H1 (cell line): Measurements from ENCODE around the gene ZBTB44. TPM values are rescaled to one million over a fixed set of nuclear protein-coding genes. Genes with fewer than 3 reads are reported as not detected.

ENCODE experiments used
- CTCF ChIA-PET: fragments of 300-600 bp; sonication (Branson Sonifier 250); formaldehyde crosslinking; loops from one replicate; lab custom pipeline; 2021; ENCODE audit not compliant: partially characterized antibody; lab: Charles Lee
- POLR2A ChIA-PET: fragments of 300-600 bp; sonication (Branson Sonifier 250); formaldehyde crosslinking; loops from one replicate; lab custom pipeline; 2021; ENCODE audit warnings: inconsistent platforms; ENCODE audit not compliant: partially characterized antibody; lab: Charles Lee
- DNase-seq, 2 experiments: peaks; one replicate each; pipeline versions ENCODE4 v3.0.0 to v3.0.0-alpha.2; 2010 to 2022; ENCODE audit warnings: low spot score in 2 of 2, low read depth in 1 of 2, mixed read lengths in 1 of 2
- FAIRE-seq: peaks from 2 replicates; lab custom pipeline; 2011; peaks lifted over from hg19 to GRCh38; lab: Jason Lieb, UNC
- H2AFZ ChIP-seq: 2 replicates; pipeline ENCODE4 v1.8.1; 2012; ENCODE audit warnings: low read length, inconsistent platforms
- H2AK5ac ChIP-seq: 2 replicates; pipeline ENCODE4 v1.6.1; 2013; ENCODE audit warnings: low read depth, low read length
- H2BK120ac ChIP-seq: replicated peaks from 2 replicates; pipeline ENCODE3; 2013; ENCODE audit warnings: low read depth, low read length, inconsistent platforms
- H2BK12ac ChIP-seq: 2 replicates; pipeline ENCODE4 v1.6.1; 2013; ENCODE audit warnings: low read depth, low read length
- H2BK15ac ChIP-seq: 2 replicates; pipeline ENCODE4 v1.6.1; 2013; ENCODE audit warnings: low read length
- H2BK20ac ChIP-seq: 2 replicates; pipeline ENCODE4 v1.6.1; 2013; ENCODE audit warnings: low read length
- H2BK5ac ChIP-seq: 2 replicates; pipeline ENCODE4 v1.6.1; 2013; ENCODE audit warnings: low read depth, low read length
- H3K14ac ChIP-seq: 2 replicates; pipeline ENCODE4 v1.6.1; 2013; ENCODE audit warnings: inconsistent platforms; ENCODE audit not compliant: insufficient read length
- H3K18ac ChIP-seq: 2 replicates; pipeline ENCODE4 v1.6.1; 2013; ENCODE audit warnings: low read length; ENCODE audit errors: extremely low read depth
- H3K23ac ChIP-seq: 2 replicates; pipeline ENCODE4 v1.6.1; 2013; ENCODE audit warnings: inconsistent platforms; ENCODE audit not compliant: insufficient read length
- H3K23me2 ChIP-seq: 2 replicates; pipeline ENCODE4 v1.6.1; 2013; ENCODE audit warnings: low read depth, low read length
- H3K27ac ChIP-seq: 2 replicates; pipeline ENCODE4 v1.6.1; 2011; ENCODE audit warnings: low read depth, low read length, inconsistent platforms
- H3K27me3 ChIP-seq, 4 experiments: replicated peaks in 1 of 4; 1 replicate in 1 of 4; 2 replicates in 3 of 4; pipeline versions ENCODE4 v1.6.1 to v1.8.1; 2011 to 2013; ENCODE audit warnings: low read length in 3 of 4, mild to moderate bottlenecking in 3 of 4, inconsistent platforms in 2 of 4, mixed read lengths in 2 of 4, moderate library complexity in 1 of 4; ENCODE audit not compliant: control insufficient read depth in 3 of 4, insufficient read depth in 3 of 4; ENCODE audit errors: extremely low read depth in 1 of 4
- H3K36me3 ChIP-seq, 4 experiments: 2 replicates each; pipeline versions ENCODE4 v1.6.1 to v1.8.1; 2011 to 2013; ENCODE audit warnings: mild to moderate bottlenecking in 4 of 4, low read length in 3 of 4, moderate library complexity in 2 of 4, control low read depth in 1 of 4, inconsistent platforms in 1 of 4; ENCODE audit not compliant: insufficient read depth in 4 of 4, control insufficient read depth in 2 of 4
- H3K4ac ChIP-seq: replicated peaks from 2 replicates; pipeline ENCODE3; 2013; ENCODE audit warnings: low read length, low read depth, mixed read lengths, inconsistent platforms; ENCODE audit not compliant: insufficient read length
- H3K4me1 ChIP-seq, 4 experiments: replicated peaks in 1 of 4; 1 replicate in 1 of 4; 2 replicates in 3 of 4; pipeline versions ENCODE4 v1.6.1 to v1.8.1; 2011 to 2013; ENCODE audit warnings: low read length in 3 of 4, inconsistent platforms in 2 of 4, mixed read lengths in 1 of 4; ENCODE audit not compliant: insufficient read depth in 4 of 4, control insufficient read depth in 3 of 4
- H3K4me2 ChIP-seq, 2 experiments: 2 replicates each; pipeline versions ENCODE4 v1.6.1 to v1.8.1; 2011 to 2013; ENCODE audit warnings: low read depth in 2 of 2, low read length in 2 of 2, control low read depth in 1 of 2, inconsistent platforms in 1 of 2, mild to moderate bottlenecking in 1 of 2; ENCODE audit not compliant: insufficient read depth in 1 of 2
- H3K4me3 ChIP-seq, 4 experiments: fragments of 200-600, 300-600 bp in 1 of 4; sonication (generic), shearing (Covaris generic), sonication (Bioruptor Twin) in 1 of 4; 2 replicates each; pipeline versions ENCODE4 v1.5.1 to v1.8.1; 2011 to 2016; ENCODE audit warnings: low read length in 4 of 4, low read depth in 3 of 4, control low read depth in 2 of 4, inconsistent platforms in 2 of 4, mild to moderate bottlenecking in 2 of 4, mixed read lengths in 1 of 4, moderate library complexity in 1 of 4; ENCODE audit not compliant: insufficient read depth in 2 of 4; ENCODE audit errors: extremely low read depth in 1 of 4
- H3K56ac ChIP-seq: replicated peaks from 2 replicates; pipeline ENCODE3; 2013; ENCODE audit warnings: low read depth, mild to moderate bottlenecking, mixed read lengths, low read length, inconsistent platforms; ENCODE audit not compliant: insufficient read length
- H3K79me1 ChIP-seq: 2 replicates; pipeline ENCODE4 v1.6.1; 2013; ENCODE audit warnings: low read depth, low read length, control low read depth
- H3K79me2 ChIP-seq, 2 experiments: 2 replicates each; pipeline versions ENCODE4 v1.6.1 to v1.8.1; 2012 to 2013; ENCODE audit warnings: low read length in 2 of 2, mild to moderate bottlenecking in 2 of 2, inconsistent platforms in 1 of 2; ENCODE audit not compliant: insufficient read depth in 2 of 2, control insufficient read depth in 1 of 2
- H3K9ac ChIP-seq, 4 experiments: replicated peaks in 1 of 4; 1 replicate in 1 of 4; 2 replicates in 3 of 4; pipeline versions ENCODE4 v1.6.1 to v1.8.1; 2011 to 2013; ENCODE audit warnings: low read depth in 3 of 4, low read length in 3 of 4, control low read depth in 2 of 4, mild to moderate bottlenecking in 2 of 4, moderate library complexity in 2 of 4, inconsistent platforms in 1 of 4; ENCODE audit errors: extremely low read depth in 1 of 4
- H3K9me3 ChIP-seq, 2 experiments: 2 replicates each; pipeline versions ENCODE4 v1.6.1 to v1.8.1; 2012 to 2013; ENCODE audit warnings: mild to moderate bottlenecking in 2 of 2, moderate library complexity in 2 of 2, control low read depth in 1 of 2, inconsistent platforms in 1 of 2, low read depth in 1 of 2, low read length in 1 of 2, mixed read lengths in 1 of 2; ENCODE audit not compliant: insufficient read depth in 2 of 2
- H4K20me1 ChIP-seq, 2 experiments: replicated peaks in 1 of 2; 2 replicates each; pipeline versions ENCODE3 to v1.8.1; 2011 to 2013; ENCODE audit warnings: inconsistent platforms in 2 of 2, low read length in 2 of 2, mild to moderate bottlenecking in 1 of 2; ENCODE audit not compliant: insufficient read depth in 2 of 2, control insufficient read depth in 1 of 2
- H4K5ac ChIP-seq: 2 replicates; pipeline ENCODE4 v1.6.1; 2013; ENCODE audit warnings: low read length, low read depth, mixed read lengths, inconsistent platforms; ENCODE audit not compliant: insufficient read length
- H4K8ac ChIP-seq: 2 replicates; pipeline ENCODE4 v1.8.0; 2013; ENCODE audit warnings: mild to moderate bottlenecking, moderate library complexity, low read length, inconsistent platforms; ENCODE audit not compliant: insufficient read depth; ENCODE audit errors: extremely low read depth
- H4K91ac ChIP-seq: replicated peaks from 2 replicates; pipeline ENCODE3; 2013; ENCODE audit warnings: low read length, mixed read lengths, inconsistent platforms; ENCODE audit not compliant: insufficient read length
- RBBP5 ChIP-seq: IDR thresholded peaks from 2 replicates; pipeline ENCODE4 v1.7.1; 2012; ENCODE audit warnings: low read depth, mild to moderate bottlenecking, inconsistent platforms, low read length, moderate library complexity, borderline replicate concordance
- RXRA ChIP-seq: IDR thresholded peaks from 2 replicates; pipeline ENCODE4 v1.6.1; 2011; ENCODE audit warnings: low read depth, mild to moderate bottlenecking, low read length, moderate library complexity; ENCODE audit not compliant: insufficient read depth
- SP1 ChIP-seq: IDR thresholded peaks from 2 replicates; pipeline ENCODE4 v1.6.1; 2011; ENCODE audit warnings: low read depth, low read length
- WGBS, 2 experiments: shearing (Covaris generic) in 1 of 2; methylation state at CpG; one replicate each; pipeline versions ENCODE4 v1.1.6 to v1.1.7; 2013 to 2015; ENCODE audit warnings: low lambda C conversion rate in 2 of 2, mixed read lengths in 2 of 2, inconsistent platforms in 1 of 2, low coverage in 1 of 2, missing lambda C conversion rate in 1 of 2; ENCODE audit not compliant: insufficient replicate concordance in 2 of 2, insufficient coverage in 1 of 2, insufficient read length in 1 of 2; ENCODE audit errors: extremely low coverage in 1 of 2, missing lambda C conversion rate in 1 of 2; 5-methylcytosine and 5-hydroxymethylcytosine counted together
- polyA plus RNA-seq, 7 experiments: library from polyadenylated mRNA; depleted of rRNA in 3 of 7; stranded (reverse) in 5 of 7; unstranded in 2 of 7; fragments of >200 nt in 5 of 7; fragments of 200-250 nt in 2 of 7; gene quantifications; 1 replicate in 5 of 7; 2 replicates in 1 of 7; 4 replicates in 1 of 7; pipeline versions ENCODE4 v1.2.1 to v1.2.3, GENCODE V29; 2011 to 2013; ENCODE audit warnings: missing spikeins in 2 of 7, mixed read lengths in 2 of 7
- total RNA-seq: library from RNA; stranded (reverse); fragmentation: NEBNext Ultra II Directional; extraction: Animal tissue kit (Norgen Biotek cat#: 25700); gene quantifications from 2 replicates; pipeline ENCODE4 v1.2.1, GENCODE V29; 2021

The ZBTB44 gene
- total and polyA plus RNA-seq, 2 of the 8 experiments (the other 6 are each of a cell fraction or from before 2014, with no cell fraction given) = 37.2 to 158 TPM

GRCh38 chr11:130241713-130242112 is 73.0 kb downstream of the ZBTB44 start:
- H3K23ac ChIP-seq = no peak overlapping the region
- no peak overlapping the region for H3K4ac ChIP-seq
- no peak overlapping the region for H2BK15ac ChIP-seq
- no peak overlapping the region for H2BK12ac ChIP-seq
- H3K4me2 ChIP-seq = no peak overlapping the region
- H4K20me1 ChIP-seq = peaks cover 1 to 2% of the 10 kb centered on the region in 2 experiments
- H3K4me1 ChIP-seq = no peaks in the 10 kb centered on the region
- FAIRE-seq (no peak), DNase-seq (no peak)
- peaks cover 4 to 32% of the 10 kb centered on the region in 2 experiments; a peak in 3 of 4 replicates for H3K79me2 ChIP-seq
- no peak overlapping the region for H2BK120ac ChIP-seq
- no peak overlapping the region for H3K9ac ChIP-seq
- H3K56ac ChIP-seq = no peak overlapping the region
- peaks cover 0 to 1% (median 0%) of the 10 kb centered on the region in 4 experiments; a peak in 1 of 7 replicates for H3K27me3 ChIP-seq
- H3K14ac ChIP-seq = no peak overlapping the region
- no peak overlapping the region for H3K18ac ChIP-seq
- H2BK5ac ChIP-seq = no peak overlapping the region
- no peak overlapping the region for H2BK20ac ChIP-seq
- no peak overlapping the region for H4K5ac ChIP-seq
- ChIA-PET POLR2A (no interaction called here), CTCF (interaction anchor here (0.7 to 1.1 kb wide), 8 partner anchors 9 to 193 kb away, joined by 3 to 5 read pairs (median 3); no protein-coding TSS in a partner anchor)
- H2AFZ ChIP-seq = no peak overlapping the region
- no peak overlapping the region for H4K91ac ChIP-seq
- no peak overlapping the region for H3K27ac ChIP-seq
- H2AK5ac ChIP-seq = no peak overlapping the region
- WGBS, 2 experiments = 87% methylated on average over 2 of the region's 2 CpGs; no CpG with 5 or more reads in 1 of the 2 experiments
- no peaks in the 10 kb centered on the region for H3K9me3 ChIP-seq
- no peaks in the 10 kb centered on the region; the same call in 1 of the 2 replicates for H3K79me1 ChIP-seq
- H3K4me3 ChIP-seq = no peak overlapping the region
- no peaks in the 10 kb centered on the region for H3K23me2 ChIP-seq
- peaks cover under 1 to 19% (median 14%) of the 10 kb centered on the region in 4 experiments; a peak in 6 of 8 replicates for H3K36me3 ChIP-seq
- no peak overlapping the region for H4K8ac ChIP-seq
- TF ChIP-seq SP1 = no peak
- no peak for TF ChIP-seq RXRA
- TF ChIP-seq RBBP5 = no peak
